NCI-H1436 (cell line): ENCODE results near the gene ADGRF4.
"Not testable (repeated sequence)": the region's sequence is repeated elsewhere in the genome, so short reads cannot be mapped to it uniquely, and the experiment has no call there.

Experiments used
- DNase-seq: peaks from one replicate; lab custom pipeline; 2025; lab: John Stamatoyannopoulos, UW

The ADGRF4 gene

GRCh38 chr6:47734831-47735481 is 36.6 kb downstream of the ADGRF4 start:
- no peak for DNase-seq

GRCh38 chr6:47736083-47736700 is 37.8 kb downstream of the ADGRF4 start:
- DNase-seq: no peak

DNA sequence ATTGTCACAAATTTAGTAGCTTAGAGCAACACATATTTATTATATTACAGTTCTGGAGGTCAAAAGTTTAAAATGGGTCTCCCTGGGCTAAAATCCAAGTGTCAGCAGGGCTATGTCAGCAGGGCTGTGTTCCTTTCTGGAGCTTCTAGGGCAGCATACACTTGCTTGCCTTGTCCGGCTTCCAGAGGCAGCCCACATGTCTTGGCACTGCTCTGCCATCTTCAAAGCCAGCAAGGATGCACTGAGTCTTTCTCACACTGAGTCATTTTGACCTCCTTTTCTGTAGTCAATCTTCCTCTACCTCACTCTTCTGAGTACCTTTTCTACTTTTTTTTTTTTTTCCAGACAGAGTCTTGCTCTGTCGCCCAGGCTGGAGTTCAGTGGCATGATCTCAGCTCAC is 39.0 kb downstream of the ADGRF4 start:
- no peak for DNase-seq

GRCh38 chr6:47740714-47741113 is 42.3 kb downstream of the ADGRF4 start:
- DNase-seq: no peak

GRCh38 chr6:47741807-47742206 is 43.4 kb downstream of the ADGRF4 start:
- DNase-seq: no peak

- no peak for DNase-seq
These were observed 45.4 kb downstream of the ADGRF4 start for GRCh38 chr6:47743744-47744143.

DNA sequence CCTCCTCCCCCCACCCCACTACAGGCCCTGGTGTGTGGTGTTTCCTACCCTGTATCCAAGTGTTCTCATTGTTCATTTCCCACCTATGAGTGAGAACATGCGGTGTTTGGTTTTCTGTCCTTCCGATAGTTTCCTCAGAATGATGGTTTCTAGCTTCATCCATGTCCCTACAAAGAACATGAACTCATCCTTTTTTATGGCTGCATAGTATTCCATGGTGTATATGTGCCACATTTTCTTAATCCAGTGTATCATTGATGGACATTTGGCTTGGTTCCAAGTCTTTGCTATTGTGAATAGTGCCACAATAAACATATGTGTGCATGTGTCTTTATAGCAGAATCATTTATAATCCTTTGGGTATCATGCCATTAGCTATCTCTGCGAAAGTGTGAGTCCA is 46.9 kb downstream of the ADGRF4 start:
- not testable (repeated sequence) for DNase-seq

GRCh38 chr6:47749757-47750156 is 51.4 kb downstream of the ADGRF4 start:
- DNase-seq: no peak

- DNase-seq: no peak
These were observed 54.4 kb downstream of the ADGRF4 start for GRCh38 chr6:47752801-47753200.

DNA sequence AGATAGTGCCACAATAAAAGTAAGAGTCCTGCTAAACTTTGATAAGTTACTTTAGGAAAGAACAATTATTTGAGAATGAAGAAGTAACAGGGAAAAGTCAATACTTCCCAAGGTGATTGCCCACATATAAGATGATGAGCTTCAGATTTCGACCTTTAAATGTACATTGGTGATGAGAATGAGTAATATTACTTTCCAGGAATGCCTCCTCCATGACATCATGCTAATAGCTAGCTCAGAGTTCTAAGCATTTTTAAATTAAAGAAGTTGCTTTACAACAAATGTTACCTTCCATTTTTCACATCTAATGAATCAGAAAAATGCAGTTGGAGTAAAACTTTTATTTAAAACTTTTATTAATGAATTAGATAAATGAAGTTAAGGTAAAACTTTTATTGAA is 61.0 kb downstream of the ADGRF4 start:
- no peak for DNase-seq

- DNase-seq: no peak
These were observed 64.1 kb downstream of the ADGRF4 start for GRCh38 chr6:47762502-47762901.

- DNase-seq: no peak
These were observed 68.1 kb downstream of the ADGRF4 start for GRCh38 chr6:47766445-47766844.

- no peak for DNase-seq
These were observed 68.7 kb downstream of the ADGRF4 start for GRCh38 chr6:47767102-47767501.

DNA sequence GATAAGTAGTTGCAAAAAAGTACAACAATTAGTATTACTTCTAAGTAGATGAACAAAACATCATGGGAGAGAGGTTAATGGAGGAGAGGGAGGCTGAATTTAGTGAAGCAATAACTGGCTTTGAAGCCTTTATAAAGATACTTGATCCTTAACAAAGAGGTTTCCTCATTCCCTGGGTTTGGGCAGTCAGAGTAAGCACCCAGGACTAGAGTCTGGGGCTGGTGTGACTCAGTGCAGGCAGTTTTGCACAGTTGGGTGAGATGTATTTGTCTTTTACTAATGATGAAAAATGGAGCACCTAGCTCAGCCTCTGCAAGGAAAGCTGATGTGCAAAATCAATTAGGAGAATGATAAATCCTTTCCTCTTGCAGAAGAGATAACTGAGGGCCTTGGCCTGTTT is 71.6 kb downstream of the ADGRF4 start:
- DNase-seq: no peak
